ENCODE measurements around the gene VAMP2.
"Not testable (repeated sequence)": the region's sequence is repeated elsewhere in the genome, so short reads cannot be mapped to it uniquely, and the experiment has no call there.

The VAMP2 gene

GRCh38 chr17:8186787-8187516 lies 24.2 kb upstream of the VAMP2 start:
- H3K9me3 Mint-ChIP-seq = no peaks in the 10 kb centered on the region
- H3K36me3 Mint-ChIP-seq (ENCODE audit: low read depth) = no peaks in the 10 kb centered on the region
- H3K27ac Mint-ChIP-seq = no peak overlapping the region
- H3K4me3 Mint-ChIP-seq = no peak overlapping the region
- H3K27me3 Mint-ChIP-seq = no peaks in the 10 kb centered on the region
- peaks cover 17% of the 10 kb centered on the region for H3K4me1 Mint-ChIP-seq (ENCODE audit: low read depth)

GRCh38 chr17:8186446-8186786 lies 23.7 kb upstream of the VAMP2 start:
- H3K27me3 Mint-ChIP-seq = no peaks in the 10 kb centered on the region
- H3K27ac Mint-ChIP-seq = no peak overlapping the region
- no peaks in the 10 kb centered on the region for H3K36me3 Mint-ChIP-seq (ENCODE audit: low read depth)
- H3K4me1 Mint-ChIP-seq (ENCODE audit: low read depth) = peaks cover 17% of the 10 kb centered on the region
- H3K9me3 Mint-ChIP-seq = no peaks in the 10 kb centered on the region
- no peak overlapping the region for H3K4me3 Mint-ChIP-seq

- no peak overlapping the region for H3K4me3 Mint-ChIP-seq
- H3K36me3 Mint-ChIP-seq (ENCODE audit: low read depth) = no peaks in the 10 kb centered on the region
- no peaks in the 10 kb centered on the region for H3K9me3 Mint-ChIP-seq
- H3K27ac Mint-ChIP-seq = no peak overlapping the region
- peaks cover 14% of the 10 kb centered on the region for H3K4me1 Mint-ChIP-seq (ENCODE audit: low read depth)
- H3K27me3 Mint-ChIP-seq = no peaks in the 10 kb centered on the region
Measured at GRCh38 chr17:8185582-8186445, 23.1 kb upstream of the VAMP2 start.

- peaks cover 44% of the 10 kb centered on the region for H3K4me1 Mint-ChIP-seq (ENCODE audit: low read depth)
- H3K36me3 Mint-ChIP-seq (ENCODE audit: low read depth) = no peaks in the 10 kb centered on the region
- no peaks in the 10 kb centered on the region for H3K9me3 Mint-ChIP-seq
- peak overlapping the region; percentile 95 for H3K4me3 Mint-ChIP-seq
- H3K27ac Mint-ChIP-seq = peak overlapping the region; percentile 95
- H3K27me3 Mint-ChIP-seq = no peaks in the 10 kb centered on the region
Measured at GRCh38 chr17:8176998-8177731, 14.4 kb upstream of the VAMP2 start.

- no peaks in the 10 kb centered on the region for H3K27me3 Mint-ChIP-seq
- peak within 1 kb of the TSS; percentile 95 for H3K27ac Mint-ChIP-seq
- peak within 1 kb of the TSS; percentile 95 for H3K4me3 Mint-ChIP-seq
- H3K9me3 Mint-ChIP-seq = no peaks in the 10 kb centered on the region
- no peaks in the 10 kb centered on the region for H3K36me3 Mint-ChIP-seq (ENCODE audit: low read depth)
- H3K4me1 Mint-ChIP-seq (ENCODE audit: low read depth) = peaks cover 45% of the 10 kb centered on the region
Measured at GRCh38 chr17:8176197-8176940, 13.6 kb upstream of the VAMP2 start, which contains the start of gene TMEM107. TSS of gene TMEM107 (minus strand) at chr17:8176380. CDS start at chr17:8176286, 94 bp downstream.

GRCh38 chr17:8175795-8176196 lies 13.0 kb upstream of the VAMP2 start:
- Mint-ChIP-seq H3K4me3 (peak overlapping the region; percentile 95), H3K36me3 (ENCODE audit: low read depth) (no peaks in the 10 kb centered on the region), H3K4me1 (ENCODE audit: low read depth) (peaks cover 45% of the 10 kb centered on the region), H3K27me3 (no peaks in the 10 kb centered on the region), H3K9me3 (no peaks in the 10 kb centered on the region), H3K27ac (peak overlapping the region; percentile 95)

- Mint-ChIP-seq H3K4me1 (ENCODE audit: low read depth) (peaks cover 45% of the 10 kb centered on the region), H3K9me3 (no peaks in the 10 kb centered on the region), H3K27ac (peak overlapping the region; percentile 100), H3K4me3 (peak overlapping the region; percentile 83), H3K27me3 (no peaks in the 10 kb centered on the region), H3K36me3 (ENCODE audit: low read depth) (no peaks in the 10 kb centered on the region)
Measured at GRCh38 chr17:8173871-8174322, 11.1 kb upstream of the VAMP2 start.

GRCh38 chr17:8173056-8173870 lies 10.5 kb upstream of the VAMP2 start:
- Mint-ChIP-seq H3K36me3 (ENCODE audit: low read depth) (no peaks in the 10 kb centered on the region), H3K4me1 (ENCODE audit: low read depth) (peaks cover 45% of the 10 kb centered on the region), H3K27ac (peak overlapping the region; percentile 100)

GRCh38 chr17:8170186-8170585 lies 7.4 kb upstream of the VAMP2 start:
- H3K36me3 Mint-ChIP-seq (ENCODE audit: low read depth); H3K4me3 Mint-ChIP-seq; H3K27me3 Mint-ChIP-seq; H3K9me3 Mint-ChIP-seq; H3K27ac Mint-ChIP-seq: not testable (repeated sequence)
- H3K4me1 Mint-ChIP-seq (ENCODE audit: low read depth) = peaks cover 30% of the 10 kb centered on the region

More at GRCh38 chr17:8173056-8173870, 10.5 kb upstream of the VAMP2 start:
- peak overlapping the region; percentile 83 for H3K4me3 Mint-ChIP-seq
- H3K9me3 Mint-ChIP-seq = no peaks in the 10 kb centered on the region
- H3K27me3 Mint-ChIP-seq = no peaks in the 10 kb centered on the region

GRCh38 chr17:8167526-8167925 lies 4.8 kb upstream of the VAMP2 start:
- Mint-ChIP-seq H3K27ac (no peak overlapping the region), H3K9me3 (no peaks in the 10 kb centered on the region), H3K27me3 (no peaks in the 10 kb centered on the region), H3K36me3 (ENCODE audit: low read depth) (no peaks in the 10 kb centered on the region), H3K4me3 (no peak overlapping the region), H3K4me1 (ENCODE audit: low read depth) (peaks cover 28% of the 10 kb centered on the region)

- H3K27me3 Mint-ChIP-seq = no peaks in the 10 kb centered on the region
- peaks cover 26% of the 10 kb centered on the region for H3K4me1 Mint-ChIP-seq (ENCODE audit: low read depth)
- H3K36me3 Mint-ChIP-seq (ENCODE audit: low read depth) = peaks cover under 1% of the 10 kb centered on the region
Measured at GRCh38 chr17:8166731-8167130, 4.0 kb upstream of the VAMP2 start.

GRCh38 chr17:8164815-8165131 lies 2.0 kb upstream of the VAMP2 start:
- Mint-ChIP-seq H3K4me3 (peak overlapping the region; percentile 81), H3K27me3 (no peaks in the 10 kb centered on the region), H3K4me1 (ENCODE audit: low read depth) (peaks cover 46% of the 10 kb centered on the region), H3K9me3 (no peaks in the 10 kb centered on the region), H3K27ac (peak overlapping the region; percentile 97), H3K36me3 (ENCODE audit: low read depth) (peaks cover 20% of the 10 kb centered on the region)

More at GRCh38 chr17:8166731-8167130, 4.0 kb upstream of the VAMP2 start:
- H3K9me3 Mint-ChIP-seq = no peaks in the 10 kb centered on the region
- H3K27ac Mint-ChIP-seq = no peak overlapping the region
- no peak overlapping the region for H3K4me3 Mint-ChIP-seq

GRCh38 chr17:8163978-8164814 lies 1.4 kb upstream of the VAMP2 start:
- Mint-ChIP-seq H3K4me3 (peak overlapping the region; percentile 81), H3K36me3 (ENCODE audit: low read depth) (peaks cover 25% of the 10 kb centered on the region), H3K4me1 (ENCODE audit: low read depth) (peaks cover 52% of the 10 kb centered on the region), H3K9me3 (no peaks in the 10 kb centered on the region), H3K27ac (peak overlapping the region; percentile 97), H3K27me3 (no peaks in the 10 kb centered on the region)
